GM21723 (cell line): ENCODE results near the gene DOCK2.

ENCODE experiments used
- ATAC-seq: cut with Tn5 transposase; IDR thresholded peaks from one replicate; pipeline ENCODE4 v1.9.1; 2021; ENCODE audit warnings: mild to moderate bottlenecking, moderate library complexity; ENCODE audit not compliant: unreplicated experiment

Gene DOCK2

GRCh38 chr5:169970339-169970738 is 333.3 kb downstream of the DOCK2 start:
- ATAC-seq: no peak

GRCh38 chr5:169970911-169971765 is 334.1 kb downstream of the DOCK2 start:
- ATAC-seq: no peak

- ATAC-seq: no peak
Measured at GRCh38 chr5:169971780-169972179, 334.7 kb downstream of the DOCK2 start.

GRCh38 chr5:169973056-169973455 is 336.0 kb downstream of the DOCK2 start:
- no peak for ATAC-seq

- no peak for ATAC-seq
Measured at GRCh38 chr5:169974121-169974770, 337.2 kb downstream of the DOCK2 start.

- no peak for ATAC-seq
Measured at GRCh38 chr5:169978714-169979113, 341.6 kb downstream of the DOCK2 start.

GRCh38 chr5:169979871-169980270 is 342.8 kb downstream of the DOCK2 start:
- ATAC-seq: no peak

GRCh38 chr5:169980418-169981053 is 343.5 kb downstream of the DOCK2 start, which contains the start of gene INSYN2B:
Gene INSYN2B (minus strand): TSS chr5:169980495. CDS start chr5:169883898, 96,597 bp downstream.
- peak; percentile 60 for ATAC-seq

- ATAC-seq: no peak
Measured at GRCh38 chr5:169988206-169988605, 351.1 kb downstream of the DOCK2 start.

GRCh38 chr5:169988947-169989346 is 351.9 kb downstream of the DOCK2 start:
- ATAC-seq: no peak

- no peak for ATAC-seq
Measured at GRCh38 chr5:169989365-169989764, 352.3 kb downstream of the DOCK2 start.

GRCh38 chr5:169991115-169991869 is 354.2 kb downstream of the DOCK2 start:
- ATAC-seq: no peak

- ATAC-seq: no peak
Measured at GRCh38 chr5:169992789-169993484, 355.9 kb downstream of the DOCK2 start.

- ATAC-seq: no peak
Measured at GRCh38 chr5:169993485-169993790, 356.4 kb downstream of the DOCK2 start.

- ATAC-seq: no peak
Measured at GRCh38 chr5:169997798-169998197, 360.7 kb downstream of the DOCK2 start.

GRCh38 chr5:169999621-170000020 is 362.5 kb downstream of the DOCK2 start:
- ATAC-seq: no peak

GRCh38 chr5:170000155-170000554 is 363.1 kb downstream of the DOCK2 start:
- ATAC-seq: no peak

- no peak for ATAC-seq
Measured at GRCh38 chr5:170006021-170006420, 368.9 kb downstream of the DOCK2 start.

- no peak for ATAC-seq
Measured at GRCh38 chr5:170008376-170008775, 371.3 kb downstream of the DOCK2 start.

- no peak for ATAC-seq
Measured at GRCh38 chr5:170010595-170010994, 373.5 kb downstream of the DOCK2 start.

- no peak for ATAC-seq
Measured at GRCh38 chr5:170011751-170012150, 374.7 kb downstream of the DOCK2 start.
